Neural progenitor cell (in vitro differentiated cells): Measurements from ENCODE around the gene CACHD1.

Experiments
- CTCF ChIP-seq: fragments of 200-600 bp; sonication (generic); IDR thresholded peaks from 2 replicates; pipeline ENCODE4 v1.5.1; 2017; ENCODE audit warnings: antibody characterized with exemption, mild to moderate bottlenecking
- EZH2 ChIP-seq: fragments of 200-600 bp; sonication (generic); IDR thresholded peaks from 2 replicates; pipeline ENCODE4 v1.6.1; 2017; ENCODE audit warnings: antibody characterized with exemption, mild to moderate bottlenecking, moderate library complexity
- EZH2phosphoT487 ChIP-seq: fragments of 200-600 bp; sonication (generic); IDR thresholded peaks from 2 replicates; pipeline ENCODE4 v1.6.1; 2017; ENCODE audit warnings: antibody characterized with exemption

- TF ChIP-seq EZH2 = no peak
- no peak for TF ChIP-seq CTCF
- TF ChIP-seq EZH2phosphoT487 = no peak
These were observed 189.7 kb downstream of the CACHD1 start for GRCh38 chr1:64659478-64660138.
